ENCODE results near the gene ORC2. TPM values are rescaled to one million over a fixed set of nuclear protein-coding genes. Genes with fewer than 3 reads are reported as not detected.

ORC2 gene
- total RNA-seq, 6 experiments from 2014 or later = 5.3 to 13.6 (median 8.4) TPM

DNA sequence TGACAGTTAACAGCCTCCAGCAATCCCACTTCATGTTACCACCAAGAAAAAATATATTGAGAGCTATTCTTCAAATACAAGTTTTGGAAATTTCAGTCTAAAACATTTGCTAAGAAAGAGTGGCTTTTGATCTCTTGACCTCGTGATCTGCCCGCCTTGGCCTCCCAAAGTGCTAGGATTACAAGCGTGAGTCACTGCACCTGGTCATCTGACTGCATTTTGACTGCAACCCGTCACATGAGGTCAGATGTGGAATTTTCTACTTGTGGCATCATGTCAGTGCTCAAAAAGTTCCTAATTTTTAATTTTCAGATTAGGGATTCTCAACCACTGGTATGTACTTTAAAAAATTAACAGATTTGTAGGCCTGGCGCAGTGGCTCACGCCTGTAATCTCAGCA is 89.9 kb downstream of the ORC2 start:
- DNase-seq = no peak
- Histone ChIP-seq H3K4me1 (no peaks in the 10 kb centered on the region), H3K4me3 (no peak overlapping the region), H3K36me3 (peaks cover 0 to 32% (median 7%) of the 10 kb centered on the region in 4 donors), H3K9me3 (no peaks in the 10 kb centered on the region), H3K27ac (no peak overlapping the region), H3K27me3 (no peaks in the 10 kb centered on the region)
- WGBS (ENCODE audit: insufficient coverage, low coverage, low lambda C conversion rate, missing lambda C conversion rate) = 94% methylated on average over 6 of the region's 6 CpGs
- intact Hi-C loops (cut with DNase I) = no loop called here
- no peak for ATAC-seq
- TF ChIP-seq, protein P1, sequence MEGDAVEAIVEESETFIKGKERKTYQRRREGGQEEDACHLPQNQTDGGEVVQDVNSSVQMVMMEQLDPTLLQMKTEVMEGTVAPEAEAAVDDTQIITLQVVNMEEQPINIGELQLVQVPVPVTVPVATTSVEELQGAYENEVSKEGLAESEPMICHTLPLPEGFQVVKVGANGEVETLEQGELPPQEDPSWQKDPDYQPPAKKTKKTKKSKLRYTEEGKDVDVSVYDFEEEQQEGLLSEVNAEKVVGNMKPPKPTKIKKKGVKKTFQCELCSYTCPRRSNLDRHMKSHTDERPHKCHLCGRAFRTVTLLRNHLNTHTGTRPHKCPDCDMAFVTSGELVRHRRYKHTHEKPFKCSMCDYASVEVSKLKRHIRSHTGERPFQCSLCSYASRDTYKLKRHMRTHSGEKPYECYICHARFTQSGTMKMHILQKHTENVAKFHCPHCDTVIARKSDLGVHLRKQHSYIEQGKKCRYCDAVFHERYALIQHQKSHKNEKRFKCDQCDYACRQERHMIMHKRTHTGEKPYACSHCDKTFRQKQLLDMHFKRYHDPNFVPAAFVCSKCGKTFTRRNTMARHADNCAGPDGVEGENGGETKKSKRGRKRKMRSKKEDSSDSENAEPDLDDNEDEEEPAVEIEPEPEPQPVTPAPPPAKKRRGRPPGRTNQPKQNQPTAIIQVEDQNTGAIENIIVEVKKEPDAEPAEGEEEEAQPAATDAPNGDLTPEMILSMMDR (IDR thresholded peaks at IDR 0.05) = no peak
- no peak for TF ChIP-seq POLR2A (IDR thresholded peaks at IDR 0.05)

DNA sequence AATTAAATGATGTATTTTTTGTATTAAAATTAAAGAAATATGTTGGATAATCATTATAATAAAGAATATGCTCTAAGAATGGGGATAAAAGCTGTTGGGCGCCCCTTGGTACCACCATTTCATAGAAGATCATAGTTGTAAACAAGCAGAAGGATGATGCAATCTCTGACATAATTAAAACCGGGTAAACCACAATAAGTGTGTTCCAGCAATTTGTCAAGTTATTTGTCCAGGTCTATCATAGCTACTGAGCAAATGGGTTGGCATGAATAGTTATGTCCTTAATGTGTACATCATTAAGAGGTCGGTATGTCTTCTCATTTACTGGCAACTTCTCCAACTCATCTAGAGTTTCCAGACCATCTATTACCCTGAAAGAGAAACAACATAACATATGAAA is 92.3 kb downstream of the ORC2 start:
- Histone ChIP-seq H3K27me3 (no peaks in the 10 kb centered on the region), H3K9me3 (no peaks in the 10 kb centered on the region), H3K36me3 (peaks cover 0 to 25% (median 2%) of the 10 kb centered on the region in 4 donors), H3K27ac (no peak overlapping the region), H3K4me1 (peaks cover 0 to 14% (median 0%) of the 10 kb centered on the region in 4 donors), H3K4me3 (no peak overlapping the region)
- no peak for ATAC-seq
- no peak for TF ChIP-seq POLR2A (IDR thresholded peaks at IDR 0.05)
- TF ChIP-seq, protein P1 (IDR thresholded peaks at IDR 0.05) = no peak
- DNase-seq = no peak
- 62% methylated on average over 3 of the region's 3 CpGs for WGBS (ENCODE audit: insufficient coverage, low coverage, low lambda C conversion rate, missing lambda C conversion rate)
- intact Hi-C loops (cut with DNase I) = no loop called here

DNA sequence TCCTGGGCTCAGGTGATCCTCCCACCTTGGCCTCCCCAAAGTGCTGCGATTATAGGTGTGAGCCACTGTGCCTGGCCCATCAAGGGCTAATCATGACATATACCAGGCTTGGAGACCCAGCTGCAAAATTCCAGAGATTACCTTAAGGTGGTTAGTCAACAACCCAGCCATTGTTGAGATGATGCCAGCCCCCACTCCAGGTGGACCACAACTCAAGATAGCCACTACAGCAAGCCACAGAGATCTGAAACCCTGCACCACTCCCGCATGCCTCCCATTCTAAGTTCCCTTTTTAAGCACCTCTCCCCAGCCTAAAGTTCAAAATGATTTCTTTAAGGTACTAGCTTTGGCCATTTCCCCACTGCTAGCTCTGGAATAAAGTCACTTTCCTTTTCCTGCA is 94.4 kb downstream of the ORC2 start:
- DNase-seq (no peak), ATAC-seq (no peak)
- H3K9me3 ChIP-seq = no peaks in the 10 kb centered on the region
- WGBS (ENCODE audit: insufficient coverage, low coverage, low lambda C conversion rate, missing lambda C conversion rate) = 67% methylated on average over 1 of the region's 2 CpGs
- intact Hi-C loops (cut with DNase I) = no loop called here
- TF ChIP-seq, protein P1 (IDR thresholded peaks at IDR 0.05) = no peak
- TF ChIP-seq POLR2A (IDR thresholded peaks at IDR 0.05) = no peak
- peaks cover 0 to 22% (median 0%) of the 10 kb centered on the region in 4 donors for H3K4me1 ChIP-seq
- H3K27me3 ChIP-seq = no peaks in the 10 kb centered on the region
- no peak overlapping the region for H3K27ac ChIP-seq
- H3K36me3 ChIP-seq = peaks cover 0 to 10% (median 0%) of the 10 kb centered on the region in 4 donors
- no peak overlapping the region for H3K4me3 ChIP-seq

GRCh38 chr2:200864176-200865034 is 99.1 kb downstream of the ORC2 start, which contains the start of gene CLK1:
TSS of gene CLK1 (minus strand) at chr2:200864658. CDS start at chr2:200861862, 2,796 bp downstream.
- WGBS (ENCODE audit: insufficient coverage, low coverage, low lambda C conversion rate, missing lambda C conversion rate) = under 1% methylated on average over 37 of the region's 89 CpGs
- peaks cover 2 to 8% (median 4%) of the 10 kb centered on the region in 4 donors for H3K36me3 ChIP-seq
- peak; percentile 81 to 91 (median 85) for ATAC-seq
- H3K4me3 ChIP-seq = peak within 1 kb of the TSS; percentile 48 to 79 (median 67)
- no peaks in the 10 kb centered on the region for H3K27me3 ChIP-seq
- intact Hi-C loops (cut with DNase I) = no loop called here
- TF ChIP-seq, protein P1 (IDR thresholded peaks at IDR 0.05) = no peak
- peak; percentile 99 for TF ChIP-seq POLR2A (IDR thresholded peaks at IDR 0.05)
- peaks cover 0 to 41% (median 3%) of the 10 kb centered on the region in 4 donors for H3K4me1 ChIP-seq
- DNase-seq = peak; percentile 97 to 98 (median 98)
- H3K9me3 ChIP-seq = no peaks in the 10 kb centered on the region
- peak within 1 kb of the TSS; percentile 100 for H3K27ac ChIP-seq

Measured in right lobe of liver (tissue), 6 donors.